Limb (tissue), 2 donors: ENCODE results near the gene TNFAIP2.
A peak's percentile ranks its signal among the peaks of the same experiment; 100 is the strongest.
"Not testable (repeated sequence)": the region's sequence is repeated elsewhere in the genome, so short reads cannot be mapped to it uniquely, and the experiment has no call there.

Source experiments
- DNase-seq, 2 donors: peaks; one replicate each; pipeline ENCODE4 v3.0.0-alpha.2; 2016; ENCODE audit errors: extremely low spot score in 2 of 2

The TNFAIP2 gene

GRCh38 chr14:103107455-103107854, 15.8 kb upstream of the TNFAIP2 start:
- no peak for DNase-seq

GRCh38 chr14:103107941-103108748, 15.1 kb upstream of the TNFAIP2 start:
- DNase-seq: no peak

- DNase-seq: no peak
Measured at GRCh38 chr14:103108749-103109207, 14.5 kb upstream of the TNFAIP2 start.

GRCh38 chr14:103109535-103110441, 13.5 kb upstream of the TNFAIP2 start:
- peak in 1 of 2 donors; percentile 57 for DNase-seq

GRCh38 chr14:103110681-103111231, 12.5 kb upstream of the TNFAIP2 start:
- DNase-seq: no peak

- no peak for DNase-seq
Measured at GRCh38 chr14:103111232-103111868, 11.9 kb upstream of the TNFAIP2 start.

- no peak for DNase-seq
Measured at GRCh38 chr14:103112400-103113243, 10.6 kb upstream of the TNFAIP2 start.

- DNase-seq: no peak
Measured at GRCh38 chr14:103113303-103113702, 10.0 kb upstream of the TNFAIP2 start.

- DNase-seq: no peak
Measured at GRCh38 chr14:103113774-103114173, 9.5 kb upstream of the TNFAIP2 start.

- DNase-seq: not testable (repeated sequence)
Measured at GRCh38 chr14:103115086-103115679, 8.1 kb upstream of the TNFAIP2 start.

GRCh38 chr14:103115845-103116572, 7.3 kb upstream of the TNFAIP2 start:
- DNase-seq: no peak

GRCh38 chr14:103116636-103117035, 6.6 kb upstream of the TNFAIP2 start:
- DNase-seq: no peak

- DNase-seq: not testable (repeated sequence)
Measured at GRCh38 chr14:103117499-103117898, 5.8 kb upstream of the TNFAIP2 start.

GRCh38 chr14:103118018-103118662, 5.1 kb upstream of the TNFAIP2 start:
- DNase-seq: peak; percentile 61 to 68

- DNase-seq: no peak
Measured at GRCh38 chr14:103118663-103119404, 4.4 kb upstream of the TNFAIP2 start.

- not testable (repeated sequence) for DNase-seq
Measured at GRCh38 chr14:103119527-103119926, 3.7 kb upstream of the TNFAIP2 start.

- no peak for DNase-seq
Measured at GRCh38 chr14:103121121-103121845, 2.0 kb upstream of the TNFAIP2 start.
